Measurements from ENCODE around the gene PADI3.
"Not testable (repeated sequence)": the region's sequence is repeated elsewhere in the genome, so short reads cannot be mapped to it uniquely, and the experiment has no call there.

PADI3 gene

DNA sequence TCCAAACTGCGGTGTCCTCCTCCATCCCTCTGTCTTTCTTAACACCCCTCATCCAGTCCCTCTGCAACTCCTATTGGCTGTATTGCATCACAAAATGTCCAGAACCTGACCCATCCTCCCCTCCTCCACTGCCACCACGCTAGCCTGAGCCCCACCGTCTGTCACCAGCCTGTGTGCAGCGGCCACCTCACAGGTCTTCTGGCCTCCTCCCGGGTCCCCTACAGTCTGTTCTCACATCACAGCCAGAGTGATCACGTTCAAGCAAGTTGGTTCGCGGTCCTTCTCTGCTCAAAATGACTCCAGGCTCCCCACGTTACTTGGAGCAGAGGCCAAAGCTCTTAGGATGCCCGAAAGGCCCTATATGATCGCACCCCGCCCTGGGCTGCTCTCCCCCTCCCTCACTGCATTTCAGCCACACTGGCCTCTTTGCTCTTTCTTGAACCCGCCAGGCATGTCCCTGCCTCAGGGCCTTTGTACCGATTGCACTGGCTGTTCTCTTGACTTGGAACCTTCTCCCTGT, 56.7 kb downstream of the PADI3 start:
- DNase-seq (ENCODE audit: low read depth) = no peak

DNA sequence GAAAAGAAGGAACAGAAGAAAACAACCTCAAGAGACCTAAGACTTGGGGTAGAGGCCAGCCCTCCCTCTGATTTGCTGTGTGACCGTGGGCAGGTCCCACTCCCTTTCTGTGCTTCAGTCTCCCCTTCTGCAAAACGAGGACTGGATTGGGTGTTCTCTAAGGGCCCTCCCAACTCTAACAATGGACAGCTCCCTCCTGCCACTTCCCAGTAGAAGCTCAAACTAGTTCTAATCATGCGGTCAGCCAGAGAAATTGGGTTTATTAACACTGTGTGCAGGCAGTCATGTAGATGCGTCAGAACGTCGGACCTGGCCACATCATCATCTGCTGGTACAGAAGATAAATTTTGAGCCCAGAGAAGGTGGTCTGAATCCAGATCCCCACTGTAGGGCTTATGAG, 57.5 kb downstream of the PADI3 start:
- no peak for DNase-seq (ENCODE audit: low read depth)

GRCh38 chr1:17306921-17307320, 58.0 kb downstream of the PADI3 start:
- no peak for DNase-seq (ENCODE audit: low read depth)

DNA sequence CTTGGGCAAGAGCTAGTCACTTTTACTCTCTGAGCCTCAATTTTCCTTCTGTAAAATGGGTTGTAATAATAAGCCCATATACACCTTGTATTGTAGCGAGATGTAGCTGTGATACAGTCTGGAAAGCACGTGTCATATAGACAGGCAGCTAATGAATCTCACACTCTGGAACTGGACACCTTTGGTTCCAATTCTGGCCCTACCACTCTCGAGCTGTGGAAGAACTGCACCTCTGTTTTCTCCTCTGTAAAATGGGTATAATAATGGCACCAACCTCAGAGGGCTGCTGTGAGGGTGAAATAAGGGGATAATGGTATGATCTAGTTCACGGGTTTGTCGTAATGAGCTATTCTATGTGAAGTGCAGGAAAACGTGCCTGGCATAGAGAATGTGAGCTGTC, 58.4 kb downstream of the PADI3 start:
- no peak for DNase-seq (ENCODE audit: low read depth)

DNA sequence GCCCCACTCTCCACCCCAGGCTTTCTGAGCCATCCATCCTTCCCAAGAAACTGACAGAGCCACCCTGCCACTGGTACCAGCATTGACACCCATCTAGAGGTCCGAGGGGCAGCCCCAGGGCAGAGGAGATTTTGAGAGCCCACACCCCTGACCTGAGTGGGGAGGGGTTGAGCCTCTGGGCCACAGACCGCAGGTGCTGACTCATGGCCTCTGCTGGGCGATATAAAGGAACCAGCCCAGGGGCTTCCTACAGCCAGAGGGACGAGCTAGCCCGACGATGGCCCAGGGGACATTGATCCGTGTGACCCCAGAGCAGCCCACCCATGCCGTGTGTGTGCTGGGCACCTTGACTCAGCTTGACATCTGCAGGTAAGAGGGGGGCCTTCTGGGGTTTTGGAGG, 59.0 kb downstream of the PADI3 start, which contains the start of gene PADI4:
PADI4 (plus strand) TSS at position 252 of the 400 bp plus-strand sequence; CDS start at position 278, 26 bp downstream.
- DNase-seq (ENCODE audit: low read depth) = no peak

- no peak for DNase-seq (ENCODE audit: low read depth)
Observed at GRCh38 chr1:17308593-17308992, 59.7 kb downstream of the PADI3 start.

- DNase-seq (ENCODE audit: low read depth) = no peak
Observed at GRCh38 chr1:17309426-17310067, 60.6 kb downstream of the PADI3 start.

DNA sequence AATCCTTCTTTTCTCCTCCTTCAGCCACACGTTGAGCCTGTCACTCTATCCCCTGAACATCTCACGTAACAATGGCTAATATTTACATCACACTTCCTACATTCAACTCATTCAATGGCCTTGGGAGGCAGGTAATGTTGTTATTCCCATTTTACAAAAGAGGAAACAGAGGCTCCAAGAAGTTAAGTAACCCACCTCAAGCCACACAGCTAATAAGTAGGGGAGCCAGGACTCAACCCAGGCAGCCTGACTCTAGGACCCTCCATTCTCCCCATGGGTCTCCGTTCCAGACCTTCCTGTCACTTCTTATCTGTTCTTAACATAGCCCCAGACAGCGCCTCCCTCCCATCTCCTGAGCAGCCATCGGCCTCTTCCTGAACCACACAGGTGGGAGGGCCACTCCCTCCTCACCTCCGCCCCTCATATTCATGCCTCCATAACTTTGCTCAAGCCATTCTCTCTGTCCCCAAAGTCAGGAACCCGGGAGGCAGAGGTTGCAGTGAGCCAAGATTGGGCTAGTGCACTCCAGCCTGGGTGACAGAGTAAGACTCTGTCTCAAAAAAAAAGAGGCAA, 61.3 kb downstream of the PADI3 start:
- no peak for DNase-seq (ENCODE audit: low read depth)

DNA sequence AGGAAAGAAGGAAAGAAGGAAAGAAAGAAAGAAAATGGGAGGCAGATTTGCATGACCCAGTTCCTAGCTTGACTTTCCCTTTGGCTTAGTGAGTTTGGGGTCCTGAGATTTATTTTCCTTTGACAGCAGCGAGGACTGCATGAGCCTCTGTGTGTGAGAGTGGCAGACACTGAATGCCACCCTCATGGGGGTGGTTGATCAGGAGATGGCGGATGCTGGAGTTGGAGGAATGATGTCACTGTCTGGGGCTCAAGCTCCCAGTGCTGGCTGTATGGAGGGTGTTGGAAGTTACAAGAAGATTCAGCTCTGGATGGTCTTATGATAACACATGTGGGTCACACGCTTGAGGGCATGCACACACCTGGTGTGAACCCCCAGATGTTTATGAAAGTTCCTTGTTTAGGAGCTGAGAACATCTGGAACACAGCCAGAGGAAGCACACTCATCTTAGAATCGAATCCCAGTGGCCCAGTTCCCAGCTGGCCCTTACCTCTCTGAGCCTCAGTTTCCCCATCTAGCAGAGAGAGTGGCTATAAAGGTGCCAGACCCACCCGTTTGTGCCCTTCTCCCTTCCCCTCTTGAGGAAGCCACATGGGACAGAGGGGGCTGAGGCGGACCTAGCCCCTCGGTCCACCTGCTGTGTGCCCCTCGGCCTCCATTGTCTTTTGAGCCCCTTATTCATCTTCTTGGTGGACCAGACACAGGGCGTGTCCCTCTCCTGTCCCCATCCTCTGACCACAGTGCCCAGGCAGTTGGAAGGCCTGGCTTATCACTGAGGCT, 64.8 kb downstream of the PADI3 start:
- no peak for DNase-seq (ENCODE audit: low read depth)

DNA sequence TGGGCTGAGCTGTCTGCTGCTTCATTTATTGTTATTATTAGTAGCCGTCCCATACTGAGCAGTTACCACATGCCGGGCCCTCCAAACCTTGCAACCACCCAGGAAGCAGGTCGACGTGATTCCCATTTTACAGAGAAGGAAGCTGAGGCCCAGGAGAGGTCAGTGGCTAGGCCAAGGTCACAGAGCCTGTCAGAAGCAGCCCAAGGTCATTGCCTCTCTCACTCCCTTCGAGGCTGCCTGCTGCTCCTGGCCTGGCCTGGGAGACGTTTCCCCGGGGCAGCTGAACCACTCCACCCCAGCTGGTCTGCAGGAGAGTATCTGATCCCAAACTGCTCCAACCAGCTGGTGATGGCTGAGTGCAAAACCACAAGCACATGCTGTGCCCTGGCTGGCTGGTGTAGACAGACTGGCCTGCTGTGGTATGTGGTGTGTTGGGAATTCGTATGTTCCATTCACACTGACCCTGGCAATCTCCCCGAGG, 65.6 kb downstream of the PADI3 start:
- no peak for DNase-seq (ENCODE audit: low read depth)

- no peak for DNase-seq (ENCODE audit: low read depth)
Observed at GRCh38 chr1:17315542-17316130, 66.7 kb downstream of the PADI3 start.

DNA sequence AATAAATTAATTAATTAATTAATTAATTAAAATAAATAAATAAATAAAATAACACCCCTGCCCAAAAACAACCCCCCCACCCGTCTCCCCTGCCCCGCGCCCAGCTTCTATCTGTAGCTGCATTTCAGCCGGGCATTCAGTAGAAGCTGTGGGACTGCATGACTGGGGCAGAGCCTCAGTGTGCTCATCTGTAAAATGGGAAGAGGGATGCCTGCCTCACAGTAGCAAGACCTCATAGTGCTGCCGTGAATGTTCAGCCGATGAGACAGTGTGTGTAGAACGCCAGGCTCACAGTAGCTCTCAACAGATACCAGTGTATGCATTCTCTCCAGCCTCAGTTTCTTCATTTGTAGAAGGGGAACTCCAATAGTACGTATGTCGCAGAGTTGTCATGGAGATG, 67.8 kb downstream of the PADI3 start:
- no peak for DNase-seq (ENCODE audit: low read depth)

- no peak for DNase-seq (ENCODE audit: low read depth)
Observed at GRCh38 chr1:17318262-17318661, 69.4 kb downstream of the PADI3 start.

GRCh38 chr1:17319561-17320350, 70.9 kb downstream of the PADI3 start:
- no peak for DNase-seq (ENCODE audit: low read depth)

DNA sequence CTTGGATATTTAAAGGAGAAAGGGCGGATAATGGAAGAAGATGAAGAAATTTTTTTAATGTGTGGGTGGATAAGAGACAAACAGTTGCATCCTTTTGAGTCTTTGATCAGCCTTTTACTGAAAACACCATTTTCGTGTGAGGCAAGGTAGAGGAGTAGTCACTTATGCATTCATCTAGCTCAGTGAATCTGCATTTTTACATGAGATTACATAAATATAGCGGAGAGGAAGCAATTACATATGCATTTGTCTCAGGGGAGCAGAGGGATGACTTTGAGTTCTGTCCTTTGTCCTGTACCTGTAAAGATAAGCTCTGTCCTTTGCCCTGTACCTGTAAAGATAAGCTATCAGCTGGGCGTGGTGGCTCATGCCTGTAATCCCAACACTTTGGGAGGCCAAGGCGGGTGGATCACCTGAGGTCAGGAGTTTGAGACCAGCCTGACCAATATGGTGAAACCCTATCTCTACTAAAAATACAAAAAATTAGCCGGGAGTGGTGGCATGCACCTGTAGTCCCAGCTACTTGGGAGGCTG, 73.0 kb downstream of the PADI3 start:
- not testable (repeated sequence) for DNase-seq (ENCODE audit: low read depth)

GRCh38 chr1:17328855-17329254, 80.0 kb downstream of the PADI3 start:
- DNase-seq (ENCODE audit: low read depth) = no peak

DNA sequence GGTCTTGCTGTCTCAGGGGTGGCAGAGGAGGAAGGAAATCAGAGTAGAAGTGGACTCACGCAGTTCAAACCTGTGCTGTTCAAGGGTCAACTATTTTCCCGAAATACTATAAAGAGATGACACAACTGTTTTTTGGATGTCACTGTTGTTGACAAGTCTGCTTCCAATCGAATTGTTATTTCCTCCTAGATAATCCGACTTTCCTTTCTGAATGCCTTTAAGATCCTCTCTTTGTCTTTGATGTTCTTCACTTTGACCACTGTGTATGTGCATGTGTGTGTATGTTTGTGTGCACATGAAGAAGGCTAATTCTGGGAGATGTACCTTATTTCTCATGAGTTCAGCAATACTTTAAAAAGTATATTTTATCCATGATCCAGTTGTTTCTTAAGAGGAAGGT, 80.7 kb downstream of the PADI3 start:
- DNase-seq (ENCODE audit: low read depth) = no peak

GRCh38 chr1:17330856-17331255, 82.0 kb downstream of the PADI3 start:
- no peak for DNase-seq (ENCODE audit: low read depth)

DNA sequence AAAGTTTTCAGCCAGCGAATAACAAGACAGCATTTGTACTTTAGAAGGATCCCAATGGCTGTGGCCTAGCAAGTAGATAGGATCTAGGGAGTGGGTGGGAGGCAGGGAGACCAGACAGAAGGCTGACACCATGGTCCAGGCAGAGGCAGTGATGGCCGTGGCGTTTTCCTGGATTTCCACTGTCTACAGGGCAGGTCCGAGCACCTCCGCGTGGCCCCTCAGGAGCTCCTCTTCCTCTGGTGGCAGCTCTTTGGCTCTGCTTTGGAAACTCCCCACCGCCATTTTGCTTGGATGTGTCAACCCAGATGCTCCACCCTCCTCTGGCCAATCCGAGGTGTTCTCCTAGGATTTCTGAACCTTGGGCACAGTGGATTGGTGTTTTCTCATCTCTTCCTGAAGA, 84.2 kb downstream of the PADI3 start:
- no peak for DNase-seq (ENCODE audit: low read depth)
